ENCODE results near the gene TJP2.

The TJP2 gene

GRCh38 chr9:69188975-69189374, 14.9 kb downstream of the TJP2 start:
- no peak for DNase-seq (ENCODE audit: extremely low read depth in 1 of 2, low read depth in 1 of 2)

DNA sequence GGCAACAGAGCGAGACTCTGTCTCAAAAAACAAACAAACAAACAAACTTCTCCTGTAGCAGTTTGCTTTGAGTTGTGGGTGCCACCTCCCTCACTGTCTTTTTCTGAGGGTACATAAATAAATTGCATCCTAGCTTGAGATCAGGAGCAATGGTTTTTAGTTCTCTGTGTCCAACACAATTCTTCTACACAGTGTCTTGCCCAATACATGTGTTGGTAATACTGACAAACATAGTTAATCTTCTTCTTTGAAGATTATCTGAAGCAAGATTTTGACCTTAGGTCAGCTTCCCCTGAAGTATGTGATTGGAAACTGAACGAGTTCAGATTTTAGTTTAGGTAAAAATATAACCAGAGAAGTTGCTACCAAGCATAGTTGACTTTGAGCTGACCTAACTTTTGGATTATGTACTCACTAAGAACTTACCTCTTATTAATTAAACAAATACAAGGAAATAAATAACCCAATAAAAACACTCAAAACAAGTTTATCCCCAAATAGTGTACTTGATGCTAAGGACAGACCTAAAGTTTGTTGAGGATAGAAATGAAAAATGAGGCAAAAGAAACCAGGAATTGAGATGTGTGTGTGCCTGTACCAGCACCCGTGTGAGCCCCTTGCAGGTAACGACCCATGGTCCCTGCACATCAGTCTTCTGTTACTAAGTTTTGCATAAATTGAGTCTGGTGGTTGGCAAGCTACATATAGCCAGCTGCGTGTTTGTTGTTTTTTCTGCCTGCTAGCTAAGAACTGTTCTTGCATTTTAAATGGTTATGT, 16.2 kb downstream of the TJP2 start:
- no peak for DNase-seq (ENCODE audit: extremely low read depth in 1 of 2, low read depth in 1 of 2)

DNA sequence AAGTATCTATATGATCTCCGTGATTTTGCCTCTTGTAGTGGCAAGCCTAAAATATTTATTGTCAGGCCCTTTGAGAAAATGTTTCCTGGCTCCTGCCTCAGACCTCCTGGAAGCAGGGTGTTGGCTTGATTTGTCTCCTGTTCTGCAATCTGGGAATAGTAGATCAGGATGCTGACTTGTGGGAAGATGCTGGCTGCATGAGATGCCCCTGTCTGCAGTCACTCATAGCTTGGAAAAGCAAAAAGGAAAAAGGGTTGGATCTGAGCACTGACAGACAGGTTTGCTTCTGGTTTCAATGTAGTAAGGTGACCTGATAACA, 16.7 kb downstream of the TJP2 start:
- DNase-seq (ENCODE audit: extremely low read depth in 1 of 2, low read depth in 1 of 2), result no peak

GRCh38 chr9:69191231-69191630, 17.2 kb downstream of the TJP2 start:
- DNase-seq (ENCODE audit: extremely low read depth in 1 of 2, low read depth in 1 of 2), result no peak

- no peak for DNase-seq (ENCODE audit: extremely low read depth in 1 of 2, low read depth in 1 of 2)
Observed at GRCh38 chr9:69192214-69192613, 18.1 kb downstream of the TJP2 start.

GRCh38 chr9:69193685-69194032, 19.6 kb downstream of the TJP2 start:
- DNase-seq (ENCODE audit: extremely low read depth in 1 of 2, low read depth in 1 of 2), result no peak

DNA sequence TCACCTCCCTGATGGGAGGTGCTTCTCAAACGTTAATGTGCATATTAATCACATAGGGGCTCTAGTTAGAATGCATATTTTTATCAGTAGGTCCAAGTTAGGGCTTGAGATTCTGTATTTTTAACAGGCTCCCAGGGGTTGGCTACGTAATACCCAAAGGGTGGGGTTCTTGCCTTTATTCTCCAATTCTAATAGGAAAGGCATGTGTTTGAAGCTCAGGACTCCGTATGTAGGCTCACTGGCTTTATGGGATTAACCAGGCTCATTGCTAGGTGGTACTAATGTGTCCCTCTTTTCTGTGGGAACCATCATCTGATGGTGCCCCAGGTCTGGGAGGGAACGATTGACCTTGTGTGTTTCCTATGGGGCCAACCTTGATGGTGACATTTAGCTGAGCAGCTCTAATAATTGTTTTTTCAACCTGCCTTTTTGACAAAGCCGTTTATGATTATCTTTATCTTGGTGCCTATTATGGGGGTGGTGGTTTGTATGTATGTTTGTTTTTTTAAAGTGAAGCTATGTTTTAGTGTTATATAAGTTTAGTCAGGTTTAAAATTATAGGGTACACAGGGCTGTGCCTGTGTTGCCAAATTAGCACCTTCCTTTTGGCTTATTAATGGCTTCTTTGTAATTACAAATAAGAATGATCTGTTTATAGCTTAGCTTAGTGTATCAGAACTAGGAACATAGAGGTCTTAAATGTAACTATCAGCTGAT, 20.8 kb downstream of the TJP2 start:
- DNase-seq (ENCODE audit: extremely low read depth in 1 of 2, low read depth in 1 of 2), result no peak

DNA sequence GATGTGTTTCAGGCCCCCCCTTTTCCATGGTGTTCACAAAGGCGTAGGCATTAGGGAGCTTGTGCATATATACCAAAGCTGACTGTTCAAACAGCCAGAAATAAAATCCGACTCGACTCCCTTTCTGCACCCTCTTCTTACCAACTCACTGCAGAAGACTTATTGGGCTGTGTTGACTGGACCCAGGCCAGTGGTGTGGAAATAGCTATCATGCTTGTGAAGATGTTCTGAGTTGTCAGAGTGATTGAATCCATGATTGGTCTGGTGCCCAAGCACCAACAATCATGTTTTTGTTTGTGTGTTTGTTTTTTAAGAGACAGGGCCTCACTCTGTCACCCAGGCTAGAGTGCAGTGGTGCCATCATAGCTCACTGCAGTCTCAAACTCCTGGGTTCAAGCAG, 21.6 kb downstream of the TJP2 start:
- DNase-seq (ENCODE audit: extremely low read depth in 1 of 2, low read depth in 1 of 2), result no peak

- no peak for DNase-seq (ENCODE audit: extremely low read depth in 1 of 2, low read depth in 1 of 2)
Observed at GRCh38 chr9:69197687-69198086, 23.6 kb downstream of the TJP2 start.

DNA sequence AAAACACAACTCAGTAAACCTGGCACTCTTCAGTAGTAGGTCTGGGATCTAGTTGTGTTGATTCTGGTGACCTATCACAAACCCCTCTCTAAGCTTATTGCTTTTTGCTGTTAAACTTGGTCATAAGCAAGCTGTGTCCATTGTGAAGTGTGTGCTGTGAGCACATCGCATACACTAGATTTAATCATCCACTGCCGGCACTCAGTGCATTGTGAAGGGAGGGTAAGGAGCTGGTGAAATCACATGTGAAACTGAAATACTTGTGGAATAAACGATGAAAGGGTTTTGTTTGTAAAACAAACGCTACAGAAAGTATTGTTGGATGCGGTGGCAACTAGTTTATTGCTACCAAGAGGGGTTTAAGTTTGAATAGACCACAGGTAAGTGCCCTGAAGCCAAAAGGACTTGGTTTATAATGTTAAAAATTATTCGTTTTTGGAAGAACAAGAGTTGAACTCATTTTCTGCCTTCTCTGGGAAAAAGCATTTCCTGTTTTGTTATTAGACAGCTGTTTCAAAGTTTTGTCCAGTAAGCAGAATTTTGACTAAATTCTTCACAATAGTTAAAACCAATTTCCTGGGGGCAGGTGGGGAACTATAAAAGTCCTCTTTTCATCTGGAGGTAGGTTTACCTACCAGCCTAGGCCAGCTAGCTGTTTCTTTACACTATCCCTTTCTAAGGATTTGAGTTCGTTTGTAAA, 24.6 kb downstream of the TJP2 start:
- no peak for DNase-seq (ENCODE audit: extremely low read depth in 1 of 2, low read depth in 1 of 2)

- no peak for DNase-seq (ENCODE audit: extremely low read depth in 1 of 2, low read depth in 1 of 2)
Observed at GRCh38 chr9:69199769-69200470, 25.8 kb downstream of the TJP2 start.

DNA sequence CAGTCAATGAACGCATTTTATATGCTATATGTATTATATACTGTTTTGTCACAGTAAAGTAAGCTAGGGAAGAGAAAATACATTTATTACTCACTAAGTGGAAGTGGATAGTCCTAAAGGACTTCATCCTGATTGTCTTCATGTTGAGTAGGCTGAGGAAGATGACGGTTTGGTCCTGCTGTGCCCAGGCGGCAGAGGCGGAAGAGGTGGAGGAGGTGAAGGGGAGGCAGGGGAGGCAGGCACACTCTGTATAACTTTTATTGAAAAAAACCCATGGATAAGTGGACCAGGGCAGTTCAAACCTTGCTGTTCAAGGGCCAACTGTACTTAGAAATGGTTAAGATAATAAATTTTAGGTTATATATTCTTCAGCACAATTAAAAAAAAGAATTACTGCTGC, 28.5 kb downstream of the TJP2 start:
- no peak for DNase-seq (ENCODE audit: extremely low read depth in 1 of 2, low read depth in 1 of 2)

DNA sequence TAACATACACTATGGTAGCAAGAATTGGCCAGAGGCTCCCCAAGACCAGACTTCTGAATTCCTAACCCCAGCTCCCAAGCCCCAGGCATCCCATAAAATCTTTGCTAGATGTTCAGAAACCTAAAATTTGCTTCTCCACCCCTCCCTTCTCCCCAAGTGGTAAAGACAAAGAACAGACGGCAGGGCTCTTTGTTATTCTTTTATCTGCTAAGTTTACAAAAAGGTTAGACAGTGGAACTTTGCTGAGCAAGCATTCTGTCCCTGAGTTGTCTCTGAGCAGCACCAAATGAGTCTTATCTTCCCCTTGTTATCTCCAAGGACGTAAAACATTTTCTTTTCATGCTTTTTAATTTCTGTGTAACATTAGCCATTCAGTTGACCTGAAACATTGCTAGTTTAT, 30.2 kb downstream of the TJP2 start:
- no peak for DNase-seq (ENCODE audit: extremely low read depth in 1 of 2, low read depth in 1 of 2)

- DNase-seq (ENCODE audit: extremely low read depth in 1 of 2, low read depth in 1 of 2), result no peak
Observed at GRCh38 chr9:69204849-69205248, 30.8 kb downstream of the TJP2 start.

GRCh38 chr9:69206047-69206446, 32.0 kb downstream of the TJP2 start:
- DNase-seq (ENCODE audit: extremely low read depth in 1 of 2, low read depth in 1 of 2), result no peak

GRCh38 chr9:69207503-69207902, 33.4 kb downstream of the TJP2 start:
- DNase-seq (ENCODE audit: extremely low read depth in 1 of 2, low read depth in 1 of 2), result no peak

GRCh38 chr9:69211424-69212036, 37.5 kb downstream of the TJP2 start:
- no peak for DNase-seq (ENCODE audit: extremely low read depth in 1 of 2, low read depth in 1 of 2)

- no peak for DNase-seq (ENCODE audit: extremely low read depth in 1 of 2, low read depth in 1 of 2)
Observed at GRCh38 chr9:69213647-69214046, 39.6 kb downstream of the TJP2 start.

DNA sequence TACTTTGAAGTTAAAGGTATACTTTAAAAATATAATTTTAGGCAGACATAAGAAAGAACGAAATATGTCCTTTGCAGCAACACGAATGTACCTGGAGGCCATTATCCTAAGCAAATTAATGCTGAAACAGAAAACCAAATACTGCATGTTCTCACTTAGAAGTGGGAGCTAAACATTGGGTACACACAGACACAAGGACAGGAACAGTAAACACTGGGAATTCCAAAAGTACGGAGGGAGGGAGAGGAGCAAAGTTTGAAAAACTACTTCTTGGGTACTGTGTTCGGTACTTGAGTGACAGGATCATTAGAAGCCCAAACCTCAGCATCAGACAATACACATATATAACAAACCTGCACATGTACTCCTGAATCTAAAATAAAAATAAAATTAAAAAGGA, 40.9 kb downstream of the TJP2 start:
- no peak for DNase-seq (ENCODE audit: extremely low read depth in 1 of 2, low read depth in 1 of 2)

- no peak for DNase-seq (ENCODE audit: extremely low read depth in 1 of 2, low read depth in 1 of 2)
Observed at GRCh38 chr9:69215774-69216485, 41.9 kb downstream of the TJP2 start.

- no peak for DNase-seq (ENCODE audit: extremely low read depth in 1 of 2, low read depth in 1 of 2)
Observed at GRCh38 chr9:69218166-69218565, 44.1 kb downstream of the TJP2 start.

All from stimulated activated CD8-positive, alpha-beta memory T cell treated with anti-CD3 and anti-CD28 coated beads, Interleukin-7, amount 100 ng/mL, for 48 hours (primary cell).